Choroid plexus epithelial cell (primary cell): ENCODE results near the gene MSRB2.
A peak's percentile ranks its signal among the peaks of the same experiment; 100 is the strongest.

Experiments used
- DNase-seq: peaks from one replicate; pipeline ENCODE4 v3.0.0-alpha.2; 2010; ENCODE audit warnings: low read depth
- H3K4me3 ChIP-seq: 2 replicates; pipeline ENCODE4 v1.5.1; 2011; ENCODE audit warnings: low read depth, mild to moderate bottlenecking, control low read depth, low read length, moderate library complexity
- CTCF ChIP-seq: conservative IDR thresholded peaks from 2 replicates; pipeline ENCODE4 v1.5.1; 2011; ENCODE audit warnings: low read depth, mild to moderate bottlenecking, control low read depth, inconsistent platforms, low read length, moderate library complexity

MSRB2 gene

GRCh38 chr10:23095404-23095965 lies at the start of gene MSRB2:
Gene MSRB2, plus strand, starts transcription at chr10:23095579. Its CDS starts 30 bp downstream, at chr10:23095609.
- peak within 1 kb of the TSS; percentile 69 for H3K4me3 ChIP-seq
- no peak for TF ChIP-seq CTCF
- peak; percentile 97 for DNase-seq

- no peak for TF ChIP-seq CTCF
- no peak for DNase-seq
- H3K4me3 ChIP-seq, result no peak overlapping the region
Observed at GRCh38 chr10:23046027-23046426, 49.4 kb upstream of the MSRB2 start.

GRCh38 chr10:23047201-23048050 lies 48.0 kb upstream of the MSRB2 start:
- no peak for TF ChIP-seq CTCF
- peak; percentile 12 for DNase-seq
- H3K4me3 ChIP-seq, result no peak overlapping the region

- no peak for DNase-seq
- no peak overlapping the region for H3K4me3 ChIP-seq
- TF ChIP-seq CTCF, result no peak
Observed at GRCh38 chr10:23048191-23048590, 47.2 kb upstream of the MSRB2 start.

- no peak overlapping the region for H3K4me3 ChIP-seq
- DNase-seq, result no peak
- no peak for TF ChIP-seq CTCF
Observed at GRCh38 chr10:23051278-23051677, 44.1 kb upstream of the MSRB2 start.

GRCh38 chr10:23051855-23052331 lies 43.5 kb upstream of the MSRB2 start:
- TF ChIP-seq CTCF, result no peak
- DNase-seq, result no peak
- H3K4me3 ChIP-seq, result no peak overlapping the region
